Stomach (tissue), 4 donors: ENCODE measurements around the gene MRGPRE.
"Not testable (repeated sequence)": the region's sequence is repeated elsewhere in the genome, so short reads cannot be mapped to it uniquely, and the experiment has no call there.

Source experiments
- CTCF ChIP-seq, 7 experiments: fragments of 450-650 bp in 4 of 7; fragments of 200-600 bp in 3 of 7; sonication (generic) in 3 of 7; IDR thresholded peaks; one replicate each; pipeline ENCODE4 v1.5.1; 2016 to 2019; ENCODE audit warnings: antibody characterized with exemption in 7 of 7, control low read depth in 2 of 7, mild to moderate bottlenecking in 1 of 7
- EP300 ChIP-seq: sonication (generic); formaldehyde crosslinking; IDR thresholded peaks from one replicate; pipeline ENCODE4 v1.6.1; 2017; ENCODE audit warnings: antibody characterized with exemption

GRCh38 chr11:3262548-3262947, 30.3 kb upstream of the MRGPRE start:
- not testable (repeated sequence) for TF ChIP-seq CTCF (IDR thresholded peaks at IDR 0.05); EP300
